ENCODE results near the gene NFYA. TPM values are rescaled to one million over a fixed set of nuclear protein-coding genes. Genes with fewer than 3 reads are reported as not detected.

NFYA gene
- total RNA-seq, 1 donor from 2014 or later: 9.1 TPM

- TF ChIP-seq CTCF (conservative IDR thresholded peaks at IDR 0.05; ENCODE audit: low read depth, low read length): no peak
- H3K4me3 ChIP-seq (ENCODE audit: low read depth, low read length): no peak within 1 kb of the TSS
- DNase-seq (ENCODE audit: low read depth): no peak
Observed at GRCh38 chr6:41053041-41053440, 19.7 kb upstream of the NFYA start, which contains the start of gene APOBEC2. TSS of gene APOBEC2 (plus strand) at chr6:41053202. CDS start at chr6:41053348, 146 bp downstream.

- no peak for TF ChIP-seq CTCF (conservative IDR thresholded peaks at IDR 0.05; ENCODE audit: low read depth, low read length)
- no peak for DNase-seq (ENCODE audit: low read depth)
Observed at GRCh38 chr6:41054511-41054910, 18.3 kb upstream of the NFYA start.

DNA sequence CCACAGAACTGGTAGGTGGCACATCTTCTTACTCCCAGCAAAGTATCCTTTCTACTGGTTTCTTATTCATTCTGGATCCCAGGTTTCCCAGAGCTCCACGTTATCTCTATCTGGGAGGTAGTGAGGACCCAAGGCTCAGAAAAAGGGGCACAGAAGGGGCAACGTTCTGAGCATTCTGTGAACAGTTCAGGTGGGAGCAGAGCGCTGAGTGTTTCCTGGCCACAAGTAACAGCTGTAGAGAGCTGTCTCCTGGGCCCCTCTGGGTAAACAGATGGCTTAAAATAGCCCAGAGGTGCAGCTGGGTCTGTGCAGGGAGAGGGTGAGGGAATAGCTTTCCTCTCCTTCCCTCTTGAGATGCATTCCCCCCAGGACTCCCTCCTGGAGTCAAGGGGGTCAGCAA is 17.6 kb upstream of the NFYA start:
- TF ChIP-seq CTCF (conservative IDR thresholded peaks at IDR 0.05; ENCODE audit: low read depth, low read length): no peak
- no peak overlapping the region for H3K4me3 ChIP-seq (ENCODE audit: low read depth, low read length)
- DNase-seq (ENCODE audit: low read depth): no peak

More at GRCh38 chr6:41054511-41054910, 18.3 kb upstream of the NFYA start:
- no peak overlapping the region for H3K4me3 ChIP-seq (ENCODE audit: low read depth, low read length)

DNA sequence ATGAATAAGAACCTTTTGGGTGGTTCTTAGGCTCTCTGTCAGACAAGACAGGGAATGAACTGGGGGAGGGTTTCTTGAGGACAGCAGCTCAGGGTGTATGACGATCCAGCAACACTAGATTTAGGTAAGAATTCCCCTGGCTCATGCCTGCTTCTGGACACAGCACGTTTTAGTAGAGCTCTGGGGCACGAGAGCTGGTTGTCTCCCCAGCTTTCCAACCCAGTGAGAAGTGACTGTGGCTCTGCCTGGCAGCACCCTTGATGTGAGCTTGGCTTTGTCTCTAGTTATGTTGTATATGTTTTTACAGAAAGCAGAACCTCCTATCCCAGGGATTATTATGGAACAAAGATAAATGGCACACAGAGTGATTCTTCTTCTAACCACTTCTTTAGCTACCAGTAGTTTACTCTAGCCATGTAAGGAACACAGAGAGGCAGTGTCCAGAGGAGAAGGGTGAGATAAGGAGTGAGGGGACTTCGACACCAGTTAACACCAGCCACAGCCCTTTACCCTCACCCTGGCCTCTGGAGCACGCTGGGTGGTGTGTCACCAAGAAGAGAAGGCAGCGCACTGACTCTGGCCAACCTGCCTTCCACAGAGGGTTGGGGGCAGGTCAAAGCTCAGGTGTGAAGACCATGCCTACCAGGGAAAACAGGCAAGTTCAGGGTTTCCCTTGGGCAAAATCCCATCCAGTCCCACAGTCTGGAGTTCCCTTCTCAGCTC is 15.8 kb upstream of the NFYA start:
- H3K4me3 ChIP-seq (ENCODE audit: low read depth, low read length): no peak overlapping the region
- no peak for TF ChIP-seq CTCF (conservative IDR thresholded peaks at IDR 0.05; ENCODE audit: low read depth, low read length)
- no peak for DNase-seq (ENCODE audit: low read depth)

DNA sequence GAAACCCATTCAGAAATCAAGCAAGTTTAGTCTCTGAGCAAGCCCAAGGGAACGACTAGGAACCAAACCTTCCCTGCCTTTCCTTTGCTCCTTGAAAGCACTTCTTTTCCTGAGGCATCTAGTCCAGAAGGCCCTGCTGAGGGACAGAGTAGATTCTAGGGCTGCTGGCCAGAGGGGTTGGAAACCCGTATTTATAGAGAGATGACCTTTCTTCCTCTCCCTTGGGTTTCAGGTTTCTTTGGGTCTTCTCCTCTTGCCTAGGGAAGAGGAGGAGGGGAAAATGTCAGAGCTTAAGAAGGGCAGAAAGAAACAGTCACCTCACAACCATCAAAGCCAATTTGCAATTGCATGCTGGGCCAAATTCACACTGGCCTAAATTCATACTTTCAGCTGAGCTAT is 14.0 kb upstream of the NFYA start:
- TF ChIP-seq CTCF (conservative IDR thresholded peaks at IDR 0.05; ENCODE audit: low read depth, low read length): no peak
- no peak for DNase-seq (ENCODE audit: low read depth)
- H3K4me3 ChIP-seq (ENCODE audit: low read depth, low read length): no peak overlapping the region

- TF ChIP-seq CTCF (conservative IDR thresholded peaks at IDR 0.05; ENCODE audit: low read depth, low read length): no peak
- no peak for DNase-seq (ENCODE audit: low read depth)
- no peak overlapping the region for H3K4me3 ChIP-seq (ENCODE audit: low read depth, low read length)
Observed at GRCh38 chr6:41059556-41059955, 13.2 kb upstream of the NFYA start.

DNA sequence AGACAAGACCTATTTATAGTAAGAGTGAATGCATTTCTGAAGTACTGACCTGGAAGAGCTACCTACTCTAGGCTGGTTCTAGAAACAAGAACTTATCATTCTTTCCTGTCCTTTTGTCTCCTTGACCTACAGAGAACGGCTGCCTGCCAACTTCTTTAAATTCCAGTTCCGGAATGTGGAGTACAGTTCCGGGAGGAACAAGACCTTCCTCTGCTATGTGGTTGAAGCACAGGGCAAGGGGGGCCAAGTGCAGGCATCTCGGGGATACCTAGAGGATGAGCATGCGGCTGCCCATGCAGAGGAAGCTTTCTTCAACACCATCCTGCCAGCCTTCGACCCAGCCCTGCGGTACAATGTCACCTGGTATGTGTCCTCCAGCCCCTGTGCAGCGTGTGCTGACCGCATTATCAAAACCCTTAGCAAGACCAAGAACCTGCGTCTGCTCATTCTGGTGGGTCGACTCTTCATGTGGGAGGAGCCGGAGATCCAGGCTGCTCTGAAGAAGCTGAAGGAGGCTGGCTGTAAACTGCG is 11.5 kb upstream of the NFYA start:
- H3K4me3 ChIP-seq (ENCODE audit: low read depth, low read length): no peak overlapping the region
- DNase-seq (ENCODE audit: low read depth): no peak
- TF ChIP-seq CTCF (conservative IDR thresholded peaks at IDR 0.05; ENCODE audit: low read depth, low read length): no peak
